HFFc6 (cell line): ENCODE results near the gene BAHCC1. TPM values are rescaled to one million over a fixed set of nuclear protein-coding genes. Genes with fewer than 3 reads are reported as not detected.

Experiments used
- DNase-seq: peaks from one replicate; pipeline ENCODE4 v3.0.0-alpha.2; 2018
- H3K27ac Mint-ChIP-seq: 2 replicates; pipeline ENCODE4 v1.8.0; 2020; ENCODE audit warnings: mild to moderate bottlenecking, mixed read lengths
- H3K27me3 Mint-ChIP-seq: 2 replicates; pipeline ENCODE4 v1.8.0; 2021; ENCODE audit warnings: mild to moderate bottlenecking, moderate library complexity, mixed read lengths; ENCODE audit not compliant: insufficient read depth
- H3K36me3 Mint-ChIP-seq: 2 replicates; pipeline ENCODE4 v1.8.0; 2021; ENCODE audit warnings: low read depth, mixed read lengths
- H3K4me1 Mint-ChIP-seq: 2 replicates; pipeline ENCODE4 v1.8.0; 2020; ENCODE audit warnings: low read depth, mixed read lengths
- H3K4me3 Mint-ChIP-seq: 2 replicates; pipeline ENCODE4 v1.8.0; 2020; ENCODE audit warnings: mild to moderate bottlenecking, moderate library complexity, mixed read lengths
- H3K9me3 Mint-ChIP-seq: 2 replicates; pipeline ENCODE4 v1.8.0; 2020; ENCODE audit warnings: mild to moderate bottlenecking, mixed read lengths
- CTCF ChIP-seq: fragments of 200-600 bp; sonication (generic); IDR thresholded peaks from 2 replicates; pipeline ENCODE4 v1.5.0; 2021; ENCODE audit warnings: antibody characterized with exemption, mild to moderate bottlenecking
- total RNA-seq, 6 experiments: library from RNA; stranded (reverse); fragmentation: NEBNext Ultra II Directional; extraction: Animal tissue kit (Norgen Biotek cat#: 25700); gene quantifications; 2 replicates in 1 of 6; 3 replicates in 5 of 6; pipeline ENCODE4 v1.2.3, GENCODE V29; 2021

Gene BAHCC1
- total RNA-seq, 6 experiments from 2014 or later: 7.3 to 9.7 (median 8.3) TPM

- H3K4me1 Mint-ChIP-seq: peaks cover 15% of the 10 kb centered on the region
- H3K27me3 Mint-ChIP-seq: peaks cover 8% of the 10 kb centered on the region
- no peak overlapping the region for H3K27ac Mint-ChIP-seq
- H3K9me3 Mint-ChIP-seq: no peaks in the 10 kb centered on the region
- peaks cover 4% of the 10 kb centered on the region; the same call in 1 of the 2 replicates for H3K36me3 Mint-ChIP-seq
- H3K4me3 Mint-ChIP-seq: no peak overlapping the region
- no peak for TF ChIP-seq CTCF
- no peak for DNase-seq
Observed at GRCh38 chr17:81481073-81481799, 86.0 kb downstream of the BAHCC1 start.

GRCh38 chr17:81481815-81482505, 86.7 kb downstream of the BAHCC1 start:
- Mint-ChIP-seq H3K36me3 (peaks cover 3% of the 10 kb centered on the region; the same call in 1 of the 2 replicates), H3K4me3 (no peak overlapping the region), H3K9me3 (no peaks in the 10 kb centered on the region), H3K27me3 (peaks cover 5% of the 10 kb centered on the region), H3K4me1 (peaks cover 15% of the 10 kb centered on the region), H3K27ac (no peak overlapping the region)
- DNase-seq: no peak
- no peak for TF ChIP-seq CTCF

- no peak overlapping the region for H3K27ac Mint-ChIP-seq
- H3K36me3 Mint-ChIP-seq: no peaks in the 10 kb centered on the region
- H3K4me3 Mint-ChIP-seq: no peak overlapping the region
- no peaks in the 10 kb centered on the region for H3K9me3 Mint-ChIP-seq
- no peak for DNase-seq
- H3K27me3 Mint-ChIP-seq: peaks cover 5% of the 10 kb centered on the region
- H3K4me1 Mint-ChIP-seq: peaks cover 15% of the 10 kb centered on the region
- no peak for TF ChIP-seq CTCF
Observed at GRCh38 chr17:81482673-81483072, 87.4 kb downstream of the BAHCC1 start.

- TF ChIP-seq CTCF: no peak
- no peaks in the 10 kb centered on the region for H3K9me3 Mint-ChIP-seq
- no peak overlapping the region for H3K27ac Mint-ChIP-seq
- peaks cover 3% of the 10 kb centered on the region for H3K27me3 Mint-ChIP-seq
- no peak for DNase-seq
- H3K36me3 Mint-ChIP-seq: no peaks in the 10 kb centered on the region
- H3K4me3 Mint-ChIP-seq: no peak overlapping the region
- peaks cover 15% of the 10 kb centered on the region for H3K4me1 Mint-ChIP-seq
Observed at GRCh38 chr17:81483085-81483861, 88.0 kb downstream of the BAHCC1 start.

- TF ChIP-seq CTCF: no peak
- Mint-ChIP-seq H3K36me3 (no peaks in the 10 kb centered on the region), H3K4me1 (peaks cover 15% of the 10 kb centered on the region), H3K27me3 (peaks cover 3% of the 10 kb centered on the region), H3K4me3 (no peak overlapping the region), H3K27ac (no peak overlapping the region), H3K9me3 (no peaks in the 10 kb centered on the region)
- DNase-seq: no peak
Observed at GRCh38 chr17:81483862-81484194, 88.6 kb downstream of the BAHCC1 start.
